Prostate gland (tissue), 2 donors: ENCODE measurements around the gene PTRH2. TPM values are rescaled to one million over a fixed set of nuclear protein-coding genes. Genes with fewer than 3 reads are reported as not detected.

Experiments
- DNase-seq: peaks from one replicate; pipeline ENCODE4 v3.0.0-alpha.2; 2019; ENCODE audit warnings: low spot score
- H3K27ac ChIP-seq, 2 donors: fragments of 200-600 bp; sonication (generic); 2 replicates each; pipeline ENCODE4 v1.5.1; 2017 to 2019
- H3K27me3 ChIP-seq: fragments of 200-600 bp; sonication (generic); replicated peaks from 2 replicates; pipeline ENCODE4 v1.5.1; 2019; ENCODE audit not compliant: insufficient read depth
- H3K36me3 ChIP-seq, 2 donors: fragments of 200-600 bp; sonication (generic); 1 replicate in 1 of 2; 2 replicates in 1 of 2; pipeline versions ENCODE4 v1.5.1 to v1.8.1; 2017 to 2019
- H3K4me1 ChIP-seq: fragments of 200-600 bp; sonication (generic); replicated peaks from 2 replicates; pipeline ENCODE4 v1.5.1; 2019
- H3K4me3 ChIP-seq, 2 donors: fragments of 200-600 bp; sonication (generic); 2 replicates each; pipeline ENCODE4 v1.5.1; 2017 to 2019
- H3K9me3 ChIP-seq: fragments of 200-600 bp; sonication (generic); 2 replicates; pipeline ENCODE4 v1.5.1; 2017
- POLR2A ChIP-seq: fragments of 450-650 bp; IDR thresholded peaks from one replicate; pipeline ENCODE4 v1.6.1; 2016; ENCODE audit warnings: antibody characterized with exemption, mild to moderate bottlenecking
- POLR2AphosphoS5 ChIP-seq: sonication (generic); formaldehyde crosslinking; IDR thresholded peaks from one replicate; pipeline ENCODE4 v1.6.1; 2017; ENCODE audit warnings: antibody characterized with exemption
- WGBS: methylation state at CpG from one replicate; pipeline ENCODE4 v1.1.5; 2018; 5-methylcytosine and 5-hydroxymethylcytosine counted together
- intact Hi-C: fragments of 100-400 bp; cut with DNase I; formaldehyde crosslinking; loops from one replicate; pipeline ENCODE4 v1.14.2; 2022
- total RNA-seq, 2 donors: library from RNA; depleted of rRNA; stranded (reverse); fragments of >200 nt; gene quantifications; one replicate each; pipeline ENCODE4 v1.1.0, GENCODE V29; 2016
- TF ChIP-seq, protein P1 (sequence below), 4 experiments: fragments of 200-600 bp in 2 of 4; fragments of 450-650 bp in 2 of 4; sonication (generic) in 2 of 4; IDR thresholded peaks; 1 replicate in 3 of 4; 2 replicates in 1 of 4; pipeline ENCODE4 v1.5.1; 2016 to 2019; ENCODE audit warnings: antibody characterized with exemption in 4 of 4, mild to moderate bottlenecking in 2 of 4, moderate library complexity in 2 of 4

Gene PTRH2
- total RNA-seq, 2 donors from 2014 or later, result 29.1 to 38.3 TPM

- no peaks in the 10 kb centered on the region for H3K4me1 ChIP-seq
- no peak overlapping the region for H3K4me3 ChIP-seq
- TF ChIP-seq, protein P1, sequence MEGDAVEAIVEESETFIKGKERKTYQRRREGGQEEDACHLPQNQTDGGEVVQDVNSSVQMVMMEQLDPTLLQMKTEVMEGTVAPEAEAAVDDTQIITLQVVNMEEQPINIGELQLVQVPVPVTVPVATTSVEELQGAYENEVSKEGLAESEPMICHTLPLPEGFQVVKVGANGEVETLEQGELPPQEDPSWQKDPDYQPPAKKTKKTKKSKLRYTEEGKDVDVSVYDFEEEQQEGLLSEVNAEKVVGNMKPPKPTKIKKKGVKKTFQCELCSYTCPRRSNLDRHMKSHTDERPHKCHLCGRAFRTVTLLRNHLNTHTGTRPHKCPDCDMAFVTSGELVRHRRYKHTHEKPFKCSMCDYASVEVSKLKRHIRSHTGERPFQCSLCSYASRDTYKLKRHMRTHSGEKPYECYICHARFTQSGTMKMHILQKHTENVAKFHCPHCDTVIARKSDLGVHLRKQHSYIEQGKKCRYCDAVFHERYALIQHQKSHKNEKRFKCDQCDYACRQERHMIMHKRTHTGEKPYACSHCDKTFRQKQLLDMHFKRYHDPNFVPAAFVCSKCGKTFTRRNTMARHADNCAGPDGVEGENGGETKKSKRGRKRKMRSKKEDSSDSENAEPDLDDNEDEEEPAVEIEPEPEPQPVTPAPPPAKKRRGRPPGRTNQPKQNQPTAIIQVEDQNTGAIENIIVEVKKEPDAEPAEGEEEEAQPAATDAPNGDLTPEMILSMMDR (IDR thresholded peaks at IDR 0.05), result no peak
- TF ChIP-seq POLR2A, result no peak
- TF ChIP-seq POLR2AphosphoS5, result no peak
- peaks cover 0 to 9% of the 10 kb centered on the region in 2 donors for H3K36me3 ChIP-seq
- WGBS, result 79% methylated on average over 4 of the region's 4 CpGs
- no peaks in the 10 kb centered on the region for H3K9me3 ChIP-seq
- H3K27me3 ChIP-seq, result no peaks in the 10 kb centered on the region
- no peak for DNase-seq
- intact Hi-C loops, result no loop called here
- H3K27ac ChIP-seq, result no peak overlapping the region
Measured at GRCh38 chr17:59698143-59698542, 9.1 kb downstream of the PTRH2 start.

GRCh38 chr17:59696682-59697277, 10.4 kb downstream of the PTRH2 start:
- intact Hi-C loops, result no loop called here
- WGBS, result 66% methylated on average over 2 of the region's 2 CpGs
- H3K27me3 ChIP-seq, result no peaks in the 10 kb centered on the region
- no peaks in the 10 kb centered on the region for H3K9me3 ChIP-seq
- H3K27ac ChIP-seq, result no peak overlapping the region
- H3K4me3 ChIP-seq, result no peak overlapping the region
- H3K36me3 ChIP-seq, result peaks cover 0 to 9% of the 10 kb centered on the region in 2 donors
- no peak for DNase-seq
- TF ChIP-seq POLR2A (no peak), POLR2AphosphoS5 (no peak)
- TF ChIP-seq, protein P1 (IDR thresholded peaks at IDR 0.05), result no peak
- H3K4me1 ChIP-seq, result no peaks in the 10 kb centered on the region

DNA sequence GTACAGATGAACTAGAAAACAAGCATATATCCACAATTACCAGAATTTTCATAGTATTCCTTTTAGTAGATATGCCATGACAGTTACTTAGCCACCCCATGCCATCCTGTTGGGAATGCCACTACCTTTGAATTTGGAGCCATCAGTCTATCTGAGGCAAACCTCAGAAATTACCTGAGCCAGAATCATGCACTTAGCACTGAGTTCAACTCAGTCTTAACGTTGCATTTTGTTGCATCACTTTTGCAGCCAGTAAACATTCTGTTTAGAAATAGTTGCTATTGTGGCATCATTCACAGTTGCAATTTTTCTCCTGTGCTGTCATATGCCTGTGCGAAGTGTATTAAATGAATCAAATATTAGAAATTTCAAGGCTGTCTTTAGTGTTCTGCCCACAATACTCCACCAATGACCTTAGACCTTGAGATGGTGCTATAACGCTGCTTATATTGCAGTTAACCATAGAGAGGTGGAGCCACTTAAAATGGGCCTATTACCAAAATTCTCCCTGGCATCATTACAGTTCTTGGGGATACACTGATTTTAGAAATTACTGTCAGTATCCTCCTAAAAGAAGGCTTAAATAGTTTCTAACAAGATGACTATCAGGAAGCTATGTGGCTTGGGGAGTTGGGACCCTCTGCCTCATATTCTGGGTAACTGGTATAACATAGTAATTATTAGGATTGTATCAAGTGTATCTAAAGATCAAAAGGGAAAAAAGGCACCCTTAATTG, 11.1 kb downstream of the PTRH2 start:
- H3K4me3 ChIP-seq, result no peak overlapping the region
- H3K27me3 ChIP-seq, result no peaks in the 10 kb centered on the region
- peaks cover 4 to 9% of the 10 kb centered on the region in 2 donors for H3K36me3 ChIP-seq
- TF ChIP-seq, protein P1 (IDR thresholded peaks at IDR 0.05), result no peak
- no peak for TF ChIP-seq POLR2AphosphoS5
- no peak for TF ChIP-seq POLR2A
- no peak overlapping the region for H3K27ac ChIP-seq
- intact Hi-C loops, result no loop called here
- no peak for DNase-seq
- no peaks in the 10 kb centered on the region for H3K4me1 ChIP-seq
- WGBS, result 70% methylated on average over 3 of the region's 3 CpGs
- no peaks in the 10 kb centered on the region for H3K9me3 ChIP-seq

GRCh38 chr17:59694344-59694743, 12.9 kb downstream of the PTRH2 start:
- no peaks in the 10 kb centered on the region for H3K9me3 ChIP-seq

More at GRCh38 chr17:59694344-59694743, 12.9 kb downstream of the PTRH2 start:
- TF ChIP-seq POLR2A, result no peak
- TF ChIP-seq POLR2AphosphoS5, result no peak
- TF ChIP-seq, protein P1 (IDR thresholded peaks at IDR 0.05), result no peak
- no peak overlapping the region for H3K4me3 ChIP-seq
- no peaks in the 10 kb centered on the region for H3K27me3 ChIP-seq
- no peaks in the 10 kb centered on the region for H3K4me1 ChIP-seq
- no peak for DNase-seq
- intact Hi-C loops, result no loop called here
- WGBS, result 87% methylated on average over 2 of the region's 2 CpGs
- peaks cover 7 to 9% of the 10 kb centered on the region in 2 donors for H3K36me3 ChIP-seq
- H3K27ac ChIP-seq, result no peak overlapping the region
